GM18870 (cell line): ENCODE data around the gene CELF5.
"Not testable (repeated sequence)": the region's sequence is repeated elsewhere in the genome, so short reads cannot be mapped to it uniquely, and the experiment has no call there.

Source experiments
- ATAC-seq: cut with Tn5 transposase; IDR thresholded peaks from one replicate; pipeline ENCODE4 v1.9.1; 2021; ENCODE audit warnings: moderate library complexity; ENCODE audit not compliant: unreplicated experiment

Gene CELF5

DNA sequence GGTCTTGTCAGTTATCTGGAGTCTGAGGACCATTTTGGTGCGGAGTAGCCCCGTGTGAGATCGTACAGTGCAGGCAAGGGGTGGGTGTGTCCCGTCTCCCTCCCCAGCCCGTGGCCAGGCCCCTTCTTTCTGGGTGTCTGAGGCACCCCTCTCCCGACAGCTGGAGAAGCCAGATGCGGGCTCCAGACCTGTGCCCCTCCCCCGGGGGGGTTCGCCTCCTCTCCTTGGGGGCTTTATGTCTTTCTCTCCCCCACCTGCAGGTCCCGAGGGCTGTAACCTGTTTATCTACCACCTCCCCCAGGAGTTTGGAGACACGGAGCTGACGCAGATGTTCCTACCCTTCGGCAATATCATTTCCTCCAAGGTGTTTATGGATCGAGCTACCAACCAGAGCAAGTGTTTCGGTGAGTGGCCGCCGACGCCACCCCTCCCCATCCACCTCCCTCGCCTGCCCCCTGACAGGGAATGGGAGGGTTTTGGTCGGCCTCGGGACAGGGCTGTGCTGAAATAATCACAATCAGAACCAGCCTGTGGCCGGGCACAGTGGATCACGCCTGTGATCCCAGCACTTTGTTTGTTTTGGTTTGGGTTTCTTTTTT, 65.6 kb downstream of the CELF5 start:
- no peak for ATAC-seq

DNA sequence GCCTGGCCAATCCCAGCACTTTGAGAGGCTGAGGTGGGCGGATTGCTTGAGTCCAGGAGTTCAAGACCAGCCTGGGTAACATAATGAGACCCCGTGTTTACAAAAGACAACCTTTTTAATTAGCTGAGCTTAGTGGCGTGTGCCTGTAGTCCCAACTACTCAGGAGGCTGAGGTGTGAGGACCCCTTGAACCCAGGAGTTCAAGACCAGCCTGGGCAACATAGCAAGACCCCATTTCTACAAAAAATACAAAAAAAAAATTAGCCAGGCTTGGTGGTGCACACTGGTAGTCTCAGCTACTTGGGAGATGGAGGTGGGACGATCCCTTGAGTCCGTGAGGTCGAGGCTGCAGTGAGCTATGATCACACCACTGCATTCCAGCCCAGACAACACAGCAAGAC, 66.4 kb downstream of the CELF5 start:
- ATAC-seq = not testable (repeated sequence)

DNA sequence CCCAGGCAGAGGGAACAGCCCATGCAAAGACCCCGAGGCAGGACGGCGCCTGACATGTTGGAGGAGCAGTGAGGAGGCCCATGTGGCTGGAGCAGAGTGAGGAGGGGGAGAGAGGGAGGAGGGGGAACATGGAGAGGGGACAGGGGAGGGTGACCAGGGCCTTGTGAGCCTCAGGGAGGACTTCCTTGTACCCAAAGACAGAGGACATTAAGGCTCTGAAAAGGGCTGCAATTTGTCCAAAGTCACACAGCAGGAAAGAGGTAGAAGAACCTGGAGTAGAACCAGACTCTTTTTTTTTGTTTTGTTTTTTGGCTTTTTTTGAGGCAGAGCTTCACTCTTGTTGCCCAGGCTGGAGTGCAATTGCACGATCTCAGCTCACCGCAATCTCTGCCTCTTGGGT, 67.2 kb downstream of the CELF5 start:
- ATAC-seq = no peak

DNA sequence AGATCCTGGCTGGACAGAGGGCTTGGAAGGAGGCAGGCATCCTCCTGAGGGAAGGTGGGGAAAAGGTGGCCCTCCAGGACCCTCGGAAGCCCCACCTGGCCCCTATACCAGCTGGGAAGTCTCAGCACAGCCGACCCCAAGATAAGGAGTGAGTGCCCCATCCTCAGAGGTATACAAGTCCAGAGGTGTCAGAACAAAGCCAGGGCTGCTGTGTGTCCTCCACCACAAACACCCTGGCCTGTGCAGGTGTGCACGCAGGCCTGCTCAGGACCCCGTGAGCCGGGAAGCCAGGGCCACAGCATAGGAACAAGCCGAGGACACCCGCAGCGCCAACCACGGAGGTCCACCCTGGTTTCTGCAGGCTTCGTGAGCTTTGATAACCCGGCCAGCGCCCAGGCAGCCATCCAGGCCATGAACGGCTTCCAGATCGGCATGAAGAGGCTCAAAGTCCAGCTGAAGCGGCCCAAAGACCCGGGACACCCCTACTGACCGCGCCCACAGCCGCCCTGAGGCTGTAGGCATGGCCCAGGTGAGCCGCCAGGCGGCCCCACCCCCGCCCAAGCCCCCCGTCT, 68.6 kb downstream of the CELF5 start:
- ATAC-seq = no peak

DNA sequence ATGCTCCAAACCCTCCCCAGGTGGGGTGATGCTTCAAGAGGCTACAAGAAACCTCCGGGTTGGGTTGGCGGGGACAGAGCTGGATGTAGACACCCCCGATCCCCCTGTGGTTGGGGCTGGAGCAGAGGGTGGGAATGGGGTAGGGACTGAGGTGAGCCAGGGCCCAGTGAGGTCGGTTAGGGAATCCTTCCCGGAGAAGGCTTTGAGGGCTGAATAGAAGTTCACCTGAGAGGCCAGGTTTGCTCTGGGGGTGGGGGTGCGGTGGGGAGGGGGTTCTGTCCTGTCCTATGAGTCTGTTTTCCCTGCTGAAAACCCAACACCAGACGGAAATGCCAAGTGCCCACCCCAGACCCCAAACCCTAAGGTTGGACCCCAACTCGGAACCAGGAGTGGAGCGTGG, 69.1 kb downstream of the CELF5 start:
- ATAC-seq = no peak

DNA sequence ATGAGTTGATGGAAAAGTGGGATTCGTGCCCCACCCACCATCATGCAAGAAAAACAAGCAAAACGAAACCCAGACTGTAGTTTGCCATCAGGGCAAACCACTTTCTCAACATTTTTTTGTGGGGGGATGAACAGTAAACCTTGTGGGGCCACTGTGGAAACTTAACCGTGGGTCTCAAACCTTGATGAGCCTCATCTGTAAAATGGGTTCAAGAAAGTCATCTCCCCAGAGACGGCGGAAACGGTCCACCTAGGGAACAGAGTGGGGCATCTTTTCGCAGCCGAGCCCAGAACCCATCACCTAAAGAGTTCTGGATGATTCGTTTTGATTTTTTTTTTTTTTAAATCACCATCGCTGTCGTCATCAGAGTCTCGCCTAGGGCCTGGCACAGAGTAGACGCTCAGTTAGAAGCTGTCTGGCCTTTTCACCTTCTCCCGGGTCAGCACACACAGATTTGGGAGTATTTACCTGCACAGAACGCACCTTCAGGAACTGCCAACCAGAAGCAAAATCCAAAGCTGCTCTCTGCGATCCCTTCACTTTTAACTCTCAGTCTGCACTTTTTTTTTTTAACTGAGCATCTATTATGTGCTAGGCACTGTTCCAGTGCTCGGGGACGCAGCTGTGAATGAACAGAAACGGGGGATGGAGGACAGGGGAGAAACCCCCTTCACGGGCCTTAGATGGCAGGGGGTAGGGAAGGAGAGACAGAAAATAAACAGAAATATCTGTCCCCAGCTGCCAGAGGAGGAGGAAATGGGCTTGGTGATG, 69.8 kb downstream of the CELF5 start:
- ATAC-seq = no peak

DNA sequence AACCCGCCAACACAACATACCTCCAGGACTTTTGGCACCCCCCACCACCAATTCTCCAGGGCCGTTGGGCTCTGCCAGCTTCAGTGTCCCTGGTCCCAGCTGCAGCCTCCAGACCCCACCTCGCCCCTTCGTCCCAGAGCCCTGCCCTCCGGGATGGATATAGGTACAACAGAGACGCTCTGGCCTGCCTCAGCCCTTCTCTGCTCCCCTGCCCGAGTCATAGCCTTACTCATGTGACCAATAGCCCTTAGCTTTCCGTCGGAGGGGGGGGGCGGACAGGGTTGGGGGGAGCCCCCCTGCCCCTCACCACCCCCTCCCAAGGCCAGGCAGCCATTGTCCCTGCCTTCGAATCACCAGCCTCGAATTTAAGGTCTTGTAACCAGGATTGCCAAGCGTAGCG, 71.1 kb downstream of the CELF5 start:
- no peak for ATAC-seq

DNA sequence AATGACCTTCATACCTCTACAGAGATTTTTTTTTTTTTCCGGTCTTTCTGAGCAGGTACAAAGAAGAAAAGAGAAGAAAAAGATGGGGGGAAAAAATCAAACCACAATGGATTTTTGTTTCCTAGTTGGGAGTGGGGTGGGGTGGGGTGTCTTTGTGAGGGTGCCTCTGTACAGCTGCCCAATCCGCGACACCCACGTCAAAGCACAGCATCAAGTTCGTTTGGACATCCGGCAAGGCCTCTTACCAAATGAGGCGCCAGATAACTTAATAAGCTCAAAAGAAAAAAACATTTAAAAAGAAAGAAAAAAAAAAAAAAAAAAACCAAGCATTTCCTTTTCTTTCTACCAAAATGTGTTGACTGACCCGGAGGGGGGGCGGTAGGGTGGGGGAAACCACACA, 71.6 kb downstream of the CELF5 start:
- ATAC-seq = no peak

DNA sequence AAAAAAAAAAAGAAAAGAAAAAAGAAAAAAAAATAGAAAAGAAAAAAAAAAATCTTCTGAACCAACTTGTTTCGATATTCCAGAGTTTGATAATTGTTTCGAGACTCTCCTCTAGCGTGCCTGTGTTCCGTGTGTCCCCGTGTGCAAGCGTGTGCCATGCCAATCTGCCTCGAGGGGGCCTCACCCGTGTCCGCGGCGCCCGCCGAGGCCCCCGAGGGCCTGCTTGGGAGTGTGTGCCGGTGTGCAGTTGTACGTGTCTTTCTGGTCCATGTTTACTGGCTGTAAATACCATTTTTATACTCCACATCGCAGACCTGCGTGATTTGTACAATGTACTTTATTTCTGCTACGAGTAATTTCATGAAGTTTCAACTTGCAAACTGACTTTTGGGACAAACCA, 72.0 kb downstream of the CELF5 start:
- ATAC-seq = no peak

DNA sequence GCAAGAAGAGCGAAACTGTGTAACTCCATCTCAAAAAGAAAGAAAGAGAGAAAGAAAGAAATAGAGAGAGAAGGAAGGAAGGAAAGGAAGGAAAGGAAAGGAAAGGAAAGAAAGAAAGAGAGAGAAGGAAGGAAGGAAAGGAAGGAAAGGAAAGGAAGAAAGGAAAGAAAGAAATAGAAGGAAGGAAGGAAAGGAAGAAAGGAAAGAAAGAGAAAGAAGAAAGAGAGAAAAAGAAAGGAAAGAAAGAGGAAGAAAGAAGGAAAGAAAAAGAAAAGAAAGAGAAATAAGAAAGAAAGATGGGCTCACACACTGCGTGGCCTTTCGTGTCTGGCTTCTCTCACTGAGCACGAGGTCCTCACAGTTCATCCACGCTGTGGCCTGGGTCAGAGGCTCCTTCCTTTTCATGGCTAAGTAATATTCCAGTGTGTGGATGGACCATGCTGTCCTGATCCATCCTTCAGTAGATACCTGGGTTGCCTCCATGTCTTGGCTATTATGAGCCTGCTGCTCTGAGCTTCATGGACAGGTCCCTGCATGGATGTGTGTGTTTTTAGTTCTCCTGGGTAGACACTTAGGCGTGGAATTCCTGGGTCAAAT, 74.5 kb downstream of the CELF5 start:
- no peak for ATAC-seq

DNA sequence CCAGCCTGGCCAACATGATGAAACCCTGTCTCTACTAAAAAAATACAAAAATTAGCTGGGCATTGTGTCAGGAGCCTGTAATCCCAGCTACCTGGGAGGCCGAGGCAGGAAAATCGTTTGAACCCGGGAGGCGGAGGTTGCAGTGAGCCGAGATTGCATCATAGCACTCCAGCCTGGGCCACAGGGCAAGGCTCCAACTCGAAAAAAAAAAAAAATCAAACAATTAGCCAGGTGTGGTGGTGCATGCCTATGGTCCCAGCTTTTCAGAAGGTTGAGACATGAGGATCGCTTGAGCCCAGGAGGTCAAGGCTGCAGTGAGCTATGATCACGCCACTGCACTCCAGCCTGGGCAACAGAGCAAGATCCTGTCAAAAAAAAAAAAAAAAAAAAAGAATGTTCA, 76.1 kb downstream of the CELF5 start:
- not testable (repeated sequence) for ATAC-seq

DNA sequence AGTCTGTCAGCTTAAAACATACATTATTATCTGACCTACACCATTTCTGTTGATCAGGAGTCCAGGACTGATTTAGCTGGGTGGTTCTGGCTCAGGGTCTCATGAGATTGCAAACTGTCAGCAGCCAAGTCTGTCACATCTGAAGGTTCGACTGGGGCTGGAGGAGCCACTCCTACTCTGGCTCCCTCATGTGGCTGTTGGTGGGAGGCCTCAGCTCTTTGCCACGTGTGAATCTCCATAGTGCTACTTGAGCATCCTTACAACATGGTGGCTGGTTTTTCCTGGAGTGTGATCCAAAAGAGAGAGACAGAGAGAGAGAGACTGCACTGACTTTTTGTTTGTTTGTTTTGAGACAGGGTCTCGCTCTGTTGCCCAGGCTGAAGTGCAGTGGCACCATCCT, 78.3 kb downstream of the CELF5 start:
- ATAC-seq = no peak

DNA sequence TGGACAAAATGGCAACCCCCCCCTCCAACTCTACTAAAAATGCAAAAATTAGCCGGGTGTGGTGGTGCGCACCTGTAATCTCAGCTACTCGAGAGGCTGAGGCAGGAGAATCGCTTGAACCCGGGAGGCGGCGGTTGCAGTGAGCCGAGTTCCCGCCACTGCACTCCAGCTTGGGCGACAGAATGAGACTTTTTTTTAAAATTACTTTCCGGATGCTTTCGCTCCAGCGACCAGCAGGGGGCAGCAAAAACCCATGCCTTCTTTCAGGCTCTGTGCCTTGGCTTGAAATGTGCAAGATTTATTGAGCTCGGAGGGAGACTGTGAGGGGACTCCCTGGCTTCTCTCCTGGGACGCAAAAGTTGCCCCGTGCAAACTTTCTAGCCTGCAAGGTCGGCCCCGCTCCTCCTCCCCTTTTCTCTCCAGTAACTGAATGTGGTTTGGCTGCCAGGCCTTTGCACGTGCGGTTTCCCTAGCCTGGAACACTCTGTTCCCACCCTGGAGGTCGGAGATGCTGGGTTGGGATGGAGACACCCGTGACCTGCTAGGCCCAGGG, 80.5 kb downstream of the CELF5 start:
- no peak for ATAC-seq

DNA sequence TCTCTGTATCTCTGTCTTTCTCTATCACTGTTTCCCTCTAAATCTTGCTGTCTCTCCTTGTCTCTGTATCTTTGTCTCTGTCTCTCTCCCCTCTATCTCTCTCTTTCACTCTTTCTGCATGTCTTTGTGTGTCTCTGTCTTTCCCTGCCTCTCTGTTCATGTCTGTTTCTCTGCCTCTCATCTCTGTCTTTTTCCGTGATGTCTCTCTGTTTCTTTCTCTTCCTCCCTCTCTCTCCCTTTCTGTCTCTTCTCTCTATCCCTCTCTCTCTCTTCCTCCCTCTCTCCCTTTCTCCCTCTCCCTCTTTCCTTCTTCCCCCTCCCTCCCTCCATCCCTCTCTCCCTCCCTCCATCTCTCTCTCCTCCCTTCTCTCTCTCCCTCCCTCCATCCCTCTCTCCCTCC, 85.3 kb downstream of the CELF5 start:
- ATAC-seq = no peak

DNA sequence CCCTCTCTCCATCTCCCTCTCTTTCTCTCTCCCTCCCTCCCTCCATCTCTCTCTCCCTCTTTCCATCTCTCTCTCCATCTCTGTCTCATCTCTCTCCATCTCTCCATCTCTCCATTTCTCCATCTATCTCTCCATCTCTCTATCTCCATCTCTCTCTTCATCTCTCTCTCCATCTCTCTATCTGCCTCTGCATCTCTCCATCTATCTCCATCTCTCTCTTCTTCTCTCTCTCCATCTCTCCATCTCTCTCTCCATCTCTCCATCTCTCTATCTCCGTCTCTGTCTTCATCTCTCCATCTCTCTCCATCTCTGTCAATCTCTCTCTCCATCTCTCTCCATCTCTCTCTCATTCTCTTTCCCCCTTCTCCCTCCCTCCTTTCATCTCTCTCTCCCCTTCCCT, 85.8 kb downstream of the CELF5 start:
- no peak for ATAC-seq

DNA sequence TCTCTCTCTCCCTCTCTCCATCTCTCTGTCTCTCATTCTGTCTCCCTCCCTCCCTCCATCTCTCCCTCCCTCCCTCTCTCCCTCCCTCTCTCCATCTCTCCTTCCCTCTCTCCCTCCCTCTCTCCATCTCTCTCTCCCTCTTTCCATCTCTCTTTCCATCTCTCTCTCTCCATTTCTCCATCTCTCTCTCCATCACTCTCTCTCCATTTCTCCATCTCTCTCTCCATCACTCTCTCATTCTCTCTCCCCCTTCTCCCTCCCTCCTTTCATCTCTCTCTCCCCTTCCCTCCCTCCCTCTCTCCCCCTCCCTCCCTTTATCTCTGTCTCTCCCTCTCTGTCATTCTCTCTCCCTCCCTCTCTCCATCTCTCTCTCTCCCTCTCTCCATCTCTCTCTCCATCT, 86.2 kb downstream of the CELF5 start:
- ATAC-seq = no peak

DNA sequence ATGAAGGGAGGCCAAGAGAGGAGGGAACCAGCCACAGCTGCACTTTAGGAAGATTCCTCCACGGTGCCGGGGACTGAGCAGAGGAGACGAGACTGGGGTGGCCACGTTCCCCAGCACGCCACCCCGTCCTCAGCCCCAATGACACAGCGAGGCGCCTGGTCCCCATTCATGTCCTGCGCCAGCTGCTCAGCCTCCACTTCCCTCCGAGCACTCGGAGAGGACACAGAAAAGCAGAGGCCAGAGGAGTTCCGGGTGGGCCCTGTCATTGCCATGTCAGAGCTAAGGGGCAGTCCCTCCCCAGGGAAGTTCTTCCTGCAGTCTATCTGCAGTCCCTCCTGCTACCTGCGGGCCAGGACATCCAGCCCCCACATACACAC, 88.7 kb downstream of the CELF5 start:
- ATAC-seq = no peak

DNA sequence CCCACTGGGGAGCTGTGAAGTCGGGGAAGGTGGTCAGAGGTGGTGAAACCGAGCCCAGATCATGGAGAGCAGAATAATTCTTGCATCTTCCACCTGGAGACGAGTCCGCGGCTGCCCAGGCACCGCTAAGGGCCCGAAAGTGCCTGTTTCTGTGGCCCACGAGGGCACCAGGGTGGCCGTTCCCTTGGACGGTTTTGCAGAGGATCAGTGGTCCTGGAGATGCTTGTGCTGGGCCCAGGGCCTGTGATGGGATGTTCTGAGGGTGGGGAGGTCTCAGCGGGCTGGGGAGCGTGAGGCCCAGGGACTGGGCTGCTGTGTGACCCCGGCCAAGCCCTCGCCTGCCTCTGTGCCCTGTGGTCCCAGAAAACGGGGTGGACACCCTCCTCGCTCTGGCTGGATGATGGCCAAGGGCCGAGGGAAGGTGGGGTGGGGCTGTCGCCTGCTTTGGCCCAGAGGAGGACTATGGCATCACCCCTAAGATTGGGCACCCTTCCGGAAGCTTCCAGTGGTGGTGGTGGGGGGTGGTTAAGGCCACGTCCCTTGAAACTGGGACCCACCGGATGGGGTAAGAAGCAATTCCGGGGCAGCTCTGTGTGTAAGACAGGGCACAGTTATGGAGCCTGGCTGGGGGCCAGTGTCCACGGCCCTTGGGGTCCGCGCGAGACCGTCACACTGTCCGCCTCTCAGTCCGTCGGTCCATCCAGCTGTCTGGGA, 90.7 kb downstream of the CELF5 start:
- no peak for ATAC-seq

DNA sequence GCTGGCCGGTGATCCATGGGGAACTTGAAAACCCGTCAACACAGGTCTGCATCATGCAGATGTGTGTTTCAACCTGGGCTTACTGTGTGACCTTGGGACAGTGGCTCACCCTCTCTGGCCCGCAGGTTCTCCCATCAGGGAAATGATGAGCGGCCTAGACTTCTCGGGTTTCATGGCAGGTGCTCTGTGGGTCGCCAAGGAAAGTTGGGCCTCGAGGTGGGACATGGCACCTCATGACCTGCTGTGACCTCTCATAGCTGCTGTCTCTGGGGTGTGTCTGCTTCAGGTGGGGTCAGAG, 91.2 kb downstream of the CELF5 start:
- ATAC-seq = no peak

DNA sequence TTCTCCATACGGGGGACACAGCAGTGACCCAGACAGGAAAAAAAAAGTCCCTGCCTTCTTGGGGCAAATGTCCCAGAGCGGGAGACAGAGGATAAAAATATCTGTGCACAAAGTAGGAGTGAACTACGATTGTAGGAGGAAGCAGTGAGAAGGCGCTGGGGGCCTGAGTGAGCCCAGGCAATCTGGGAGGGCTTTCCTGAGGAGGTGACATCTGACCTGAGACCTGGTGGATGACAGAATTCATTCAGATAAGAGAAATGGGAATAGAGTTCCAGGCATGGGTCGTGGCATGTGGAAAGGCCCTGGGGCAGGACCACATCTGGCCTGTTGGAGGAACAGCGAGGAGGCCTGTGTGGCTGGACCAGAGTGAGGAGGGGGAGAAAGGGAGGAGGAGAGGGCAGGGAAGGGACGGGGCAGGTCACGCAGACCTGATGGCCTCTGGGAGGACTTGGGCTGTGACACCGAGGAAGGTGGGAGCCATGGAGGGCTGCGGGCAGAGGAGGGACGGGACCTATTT, 91.7 kb downstream of the CELF5 start:
- no peak for ATAC-seq

DNA sequence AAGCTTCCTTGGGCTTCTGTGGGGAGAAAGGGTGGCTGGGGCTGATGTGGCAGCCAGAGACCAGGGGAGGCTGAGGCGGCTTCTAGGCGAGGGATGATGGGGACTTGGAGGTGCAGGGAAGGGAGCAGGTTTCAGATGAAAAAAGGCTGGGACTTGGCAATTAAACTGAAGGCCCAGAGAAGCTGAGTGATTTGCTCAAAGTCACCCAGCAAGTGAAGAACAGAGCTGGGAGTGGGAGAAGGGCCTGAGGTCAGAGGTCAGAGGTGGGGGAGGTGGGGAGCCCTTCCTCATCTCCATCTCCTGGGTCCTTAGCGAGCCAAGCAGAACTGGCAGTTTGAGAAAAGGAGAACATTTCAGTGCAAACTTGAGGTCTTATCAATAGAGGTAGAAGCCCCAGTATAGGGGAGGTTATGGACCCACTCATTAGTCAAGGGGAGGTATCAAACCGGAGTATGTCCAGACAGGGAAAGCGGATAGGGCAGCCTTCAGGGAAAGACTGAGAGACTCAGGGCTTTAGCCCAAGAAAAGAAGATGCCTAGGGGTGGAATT, 92.3 kb downstream of the CELF5 start:
- no peak for ATAC-seq
